Measurements from ENCODE around the gene TFB1M.
A peak's percentile ranks its signal among the peaks of the same experiment; 100 is the strongest.
"Not testable (repeated sequence)": the region's sequence is repeated elsewhere in the genome, so short reads cannot be mapped to it uniquely, and the experiment has no call there.

The TFB1M gene

DNA sequence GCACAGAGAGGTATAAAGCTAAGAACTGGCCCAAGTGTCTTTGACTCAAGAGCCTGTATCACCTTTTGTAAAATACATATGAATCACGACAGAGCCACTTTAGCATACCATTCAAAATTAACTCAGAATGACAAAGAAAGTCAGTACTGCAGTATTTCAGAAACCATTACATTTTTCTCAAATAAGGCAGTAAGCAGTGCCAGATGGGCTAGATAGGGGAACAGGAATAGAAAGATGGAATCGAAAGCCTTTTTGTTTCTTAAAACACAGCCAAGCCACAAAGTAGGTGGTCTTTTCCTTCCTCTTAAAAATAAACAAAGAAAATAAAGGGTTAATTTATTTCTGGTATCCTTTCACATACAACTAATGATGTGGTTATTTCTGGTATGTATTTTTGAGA, 40.2 kb downstream of the TFB1M start:
- H3K27ac ChIP-seq: no peak overlapping the region
- TF ChIP-seq, protein P1, sequence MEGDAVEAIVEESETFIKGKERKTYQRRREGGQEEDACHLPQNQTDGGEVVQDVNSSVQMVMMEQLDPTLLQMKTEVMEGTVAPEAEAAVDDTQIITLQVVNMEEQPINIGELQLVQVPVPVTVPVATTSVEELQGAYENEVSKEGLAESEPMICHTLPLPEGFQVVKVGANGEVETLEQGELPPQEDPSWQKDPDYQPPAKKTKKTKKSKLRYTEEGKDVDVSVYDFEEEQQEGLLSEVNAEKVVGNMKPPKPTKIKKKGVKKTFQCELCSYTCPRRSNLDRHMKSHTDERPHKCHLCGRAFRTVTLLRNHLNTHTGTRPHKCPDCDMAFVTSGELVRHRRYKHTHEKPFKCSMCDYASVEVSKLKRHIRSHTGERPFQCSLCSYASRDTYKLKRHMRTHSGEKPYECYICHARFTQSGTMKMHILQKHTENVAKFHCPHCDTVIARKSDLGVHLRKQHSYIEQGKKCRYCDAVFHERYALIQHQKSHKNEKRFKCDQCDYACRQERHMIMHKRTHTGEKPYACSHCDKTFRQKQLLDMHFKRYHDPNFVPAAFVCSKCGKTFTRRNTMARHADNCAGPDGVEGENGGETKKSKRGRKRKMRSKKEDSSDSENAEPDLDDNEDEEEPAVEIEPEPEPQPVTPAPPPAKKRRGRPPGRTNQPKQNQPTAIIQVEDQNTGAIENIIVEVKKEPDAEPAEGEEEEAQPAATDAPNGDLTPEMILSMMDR (conservative IDR thresholded peaks at IDR 0.05): no peak

DNA sequence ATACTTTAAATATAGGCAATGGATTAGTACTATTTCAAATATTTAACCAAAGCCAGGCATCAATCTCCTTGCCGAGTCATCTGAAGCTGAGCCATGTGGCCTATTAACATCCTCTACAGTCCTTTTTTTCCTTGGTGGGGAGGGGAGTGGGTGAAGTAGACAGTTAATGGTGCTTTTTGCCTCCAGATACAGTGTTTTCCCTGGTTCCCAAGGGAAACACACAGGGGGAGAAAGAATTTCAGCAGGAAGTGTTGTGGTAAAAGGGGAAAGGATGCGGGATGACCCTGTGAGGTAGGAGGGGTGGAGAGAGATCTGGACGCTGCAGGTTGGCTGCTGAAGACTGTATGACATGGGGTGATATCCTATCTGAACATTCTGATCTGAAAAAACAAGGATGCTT, 40.9 kb downstream of the TFB1M start:
- TF ChIP-seq, protein P1 (conservative IDR thresholded peaks at IDR 0.05): no peak
- no peak overlapping the region for H3K27ac ChIP-seq

DNA sequence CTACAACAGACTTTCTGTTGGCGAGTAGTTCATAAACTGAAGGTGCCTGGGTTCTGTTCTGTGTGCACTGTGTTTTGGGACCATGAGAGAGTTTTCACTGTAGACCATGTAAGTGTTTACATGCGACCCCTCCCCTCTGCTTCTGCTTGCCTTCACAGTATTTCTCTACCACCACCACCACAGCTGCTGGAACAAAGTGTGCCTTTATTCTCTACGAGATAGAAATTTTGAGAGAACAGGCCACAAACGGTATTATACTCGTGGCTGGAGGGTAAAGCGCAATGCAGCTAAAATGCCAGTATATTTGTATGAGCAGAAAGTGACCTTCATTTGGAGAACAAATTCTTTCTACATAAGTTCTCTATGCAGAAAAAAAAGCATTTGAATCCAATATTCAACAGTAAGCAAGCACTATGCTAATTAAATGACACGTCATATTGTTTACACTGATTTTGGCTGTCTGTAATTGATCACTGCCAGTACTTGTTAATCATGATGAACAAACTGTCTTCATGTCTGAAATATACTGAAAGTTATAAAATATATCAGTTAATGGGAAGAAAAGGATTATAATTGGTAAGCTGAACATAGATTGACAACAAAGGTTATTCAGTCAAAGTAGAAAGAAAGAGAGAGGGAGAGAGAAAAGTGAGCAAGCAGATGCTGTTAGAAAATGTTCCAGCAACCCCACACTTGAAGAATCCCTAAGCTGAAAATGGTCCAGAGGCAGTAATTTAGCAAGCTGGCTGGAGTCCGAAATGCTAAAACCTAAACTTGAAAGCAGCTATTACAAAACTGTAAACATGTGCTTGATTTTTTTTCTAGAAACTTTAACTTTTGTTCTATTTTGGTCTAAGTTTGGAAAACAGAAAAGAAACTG, 41.7 kb downstream of the TFB1M start:
- no peak overlapping the region for H3K27ac ChIP-seq
- TF ChIP-seq, protein P1 (conservative IDR thresholded peaks at IDR 0.05): no peak

DNA sequence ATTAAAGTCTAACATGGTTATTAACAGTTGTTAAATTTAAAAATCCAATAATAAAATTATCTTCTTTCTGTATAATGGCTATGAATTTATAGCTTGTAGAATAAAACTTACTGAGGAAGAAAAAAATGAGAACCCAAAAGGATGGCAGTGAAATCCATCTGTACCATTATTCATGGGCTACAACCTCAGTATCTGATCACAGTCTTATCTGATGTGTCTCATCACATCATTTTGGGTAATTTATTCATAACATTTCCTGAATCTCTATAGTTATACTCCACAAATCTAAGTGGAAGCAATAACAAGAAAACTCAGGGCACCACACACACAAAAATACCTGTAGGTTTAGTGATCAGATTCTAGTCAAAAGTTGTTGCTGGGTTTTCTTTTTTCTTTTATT, 43.1 kb downstream of the TFB1M start:
- TF ChIP-seq, protein P1 (conservative IDR thresholded peaks at IDR 0.05): no peak
- no peak overlapping the region for H3K27ac ChIP-seq

DNA sequence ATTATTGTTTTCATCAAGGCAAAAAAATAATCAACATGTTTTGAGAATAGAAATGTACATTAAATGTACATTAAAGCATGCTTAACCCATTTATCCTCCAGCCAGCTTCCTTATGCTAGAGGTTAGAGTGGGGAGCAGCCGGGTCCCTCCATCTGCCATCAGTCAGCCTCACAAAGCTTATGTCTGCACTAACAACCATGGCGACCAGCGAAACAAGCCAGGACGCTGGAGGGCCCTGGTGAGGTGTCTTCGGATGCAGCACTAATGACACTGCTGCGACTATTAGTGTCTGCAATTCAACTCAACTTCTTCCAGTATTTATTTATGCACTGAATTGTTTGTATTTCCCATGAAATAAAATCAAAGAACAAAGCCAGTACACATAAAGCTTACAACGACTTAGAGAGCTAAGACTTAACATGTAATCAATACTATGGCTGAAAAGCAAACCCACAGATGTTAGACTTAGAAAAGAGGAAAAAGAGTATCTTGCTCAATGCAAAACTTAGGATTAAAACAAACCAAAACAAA, 43.7 kb downstream of the TFB1M start:
- TF ChIP-seq, protein P1 (conservative IDR thresholded peaks at IDR 0.05): no peak
- H3K27ac ChIP-seq: no peak overlapping the region

DNA sequence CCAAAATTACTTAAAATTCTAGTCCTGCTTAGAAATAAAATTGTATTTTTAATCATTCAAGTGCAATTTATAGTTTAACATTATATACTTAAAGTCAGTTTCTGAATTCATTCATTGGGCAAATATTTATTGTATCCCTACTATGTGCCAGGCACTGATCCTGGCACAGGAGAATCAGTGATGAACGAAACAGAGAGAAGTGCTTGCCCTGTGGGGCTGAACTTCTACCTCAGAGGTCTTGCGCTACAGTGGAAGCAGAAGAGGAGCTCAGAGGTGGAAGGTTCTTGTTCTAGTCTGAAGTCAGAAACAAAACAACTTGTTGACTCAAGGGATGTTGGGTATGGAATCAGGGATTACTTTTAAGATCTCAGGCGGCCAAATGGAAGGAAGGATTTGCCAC, 44.5 kb downstream of the TFB1M start:
- TF ChIP-seq, protein P1 (conservative IDR thresholded peaks at IDR 0.05): no peak
- no peak overlapping the region for H3K27ac ChIP-seq

DNA sequence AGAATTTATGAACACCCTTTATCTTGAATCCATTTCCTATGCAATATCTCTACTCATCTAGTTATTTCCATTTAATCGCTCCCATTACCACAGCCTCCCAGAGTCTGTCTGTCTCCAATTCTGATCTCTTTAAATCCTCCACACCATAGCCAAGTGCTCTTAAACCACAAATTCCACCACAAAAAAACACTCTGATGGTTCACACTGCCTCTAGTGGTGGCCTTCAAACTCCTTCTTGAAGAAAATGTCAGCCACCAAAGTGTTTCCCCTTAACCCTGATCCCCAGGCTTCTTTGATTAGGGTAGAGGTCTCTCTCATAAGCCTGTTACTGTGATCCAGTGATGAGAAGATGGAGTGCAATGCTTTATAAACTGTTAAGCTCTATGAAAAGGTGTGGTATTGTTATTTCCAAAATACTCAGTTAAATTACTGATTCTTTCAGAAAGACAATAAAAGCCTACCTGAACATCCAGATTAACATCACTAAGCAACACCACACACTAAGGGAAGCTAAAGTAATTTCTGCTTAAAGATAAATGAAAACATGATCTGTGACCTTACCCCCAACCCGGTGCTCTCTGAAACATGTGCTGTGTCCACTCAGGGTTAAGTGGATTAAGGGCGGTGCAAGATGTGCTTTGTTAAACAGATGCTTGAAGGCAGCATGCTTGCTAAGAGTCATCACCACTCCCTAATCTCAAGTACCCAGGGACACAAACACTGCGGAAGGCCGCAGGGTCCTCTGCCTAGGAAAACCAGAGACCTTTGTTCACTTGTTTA, 46.0 kb downstream of the TFB1M start:
- not testable (repeated sequence) for H3K27ac ChIP-seq
- TF ChIP-seq, protein P1 (conservative IDR thresholded peaks at IDR 0.05): peak; percentile 53

Data from VCaP (cell line).